Measurements from ENCODE around the gene HADHA. TPM values are rescaled to one million over a fixed set of nuclear protein-coding genes. Genes with fewer than 3 reads are reported as not detected.

The HADHA gene
- polyA plus RNA-seq, 1 donor from 2014 or later, result 40.0 TPM

- H3K79me2 ChIP-seq (replicated peaks; ENCODE audit: insufficient read depth, low read length), result peaks cover 10% of the 10 kb centered on the region
- no peaks in the 10 kb centered on the region for H3F3A ChIP-seq (ENCODE audit: insufficient read depth, low read length, poor library complexity, severe bottlenecking)
- TF ChIP-seq POLR2AphosphoS5 (IDR thresholded peaks at IDR 0.05) (no peak), MXI1 (conservative IDR thresholded peaks at IDR 0.05; ENCODE audit: poor library complexity, severe bottlenecking) (no peak), TAF1 (IDR thresholded peaks at IDR 0.05; ENCODE audit: low read depth) (no peak), RAD21 (conservative IDR thresholded peaks at IDR 0.05) (no peak)
- no peak overlapping the region for H3K4me2 ChIP-seq (ENCODE audit: low read length)
- H3K9ac ChIP-seq (ENCODE audit: low read length), result no peak overlapping the region
- H4K20me1 ChIP-seq (ENCODE audit: insufficient read depth), result no peaks in the 10 kb centered on the region
- H3K36me3 ChIP-seq (ENCODE audit: insufficient read depth, low read length), result peaks cover 4% of the 10 kb centered on the region
- no peaks in the 10 kb centered on the region for H3K27me3 ChIP-seq (ENCODE audit: insufficient read depth, low read depth, low read length)
- no peak overlapping the region for H2AFZ ChIP-seq (ENCODE audit: low read depth, low read length)
- H3K9me3 ChIP-seq (ENCODE audit: low read length), result no peaks in the 10 kb centered on the region
- no peak overlapping the region for H3K4me3 ChIP-seq (ENCODE audit: low read length)
- no peak overlapping the region for H3K27ac ChIP-seq (ENCODE audit: low read length)
- no peaks in the 10 kb centered on the region for H3K9me2 ChIP-seq (ENCODE audit: insufficient read depth, low read length)
These were observed 11.4 kb upstream of the HADHA start for GRCh38 chr2:26255759-26256384.

GRCh38 chr2:26251893-26252292, 7.5 kb upstream of the HADHA start:
- Histone ChIP-seq H3K27me3 (ENCODE audit: insufficient read depth, low read depth, low read length) (no peaks in the 10 kb centered on the region), H3K79me2 (replicated peaks; ENCODE audit: insufficient read depth, low read length) (peaks cover 39% of the 10 kb centered on the region), H3K9me2 (ENCODE audit: insufficient read depth, low read length) (no peaks in the 10 kb centered on the region), H3K36me3 (ENCODE audit: insufficient read depth, low read length) (no peaks in the 10 kb centered on the region), H3K9ac (ENCODE audit: low read length) (no peak overlapping the region), H3K9me3 (ENCODE audit: low read length) (no peaks in the 10 kb centered on the region), H3K27ac (ENCODE audit: low read length) (no peak overlapping the region), H3K4me3 (ENCODE audit: low read length) (no peak overlapping the region), H3F3A (ENCODE audit: insufficient read depth, low read length, poor library complexity, severe bottlenecking) (no peaks in the 10 kb centered on the region), H3K4me2 (ENCODE audit: low read length) (no peak overlapping the region), H2AFZ (ENCODE audit: low read depth, low read length) (no peak overlapping the region), H4K20me1 (ENCODE audit: insufficient read depth) (no peaks in the 10 kb centered on the region)
- TF ChIP-seq CTCF (IDR thresholded peaks at IDR 0.05; ENCODE audit: poor library complexity, severe bottlenecking), result no peak
- TF ChIP-seq SMC3 (conservative IDR thresholded peaks at IDR 0.05; ENCODE audit: poor library complexity), result no peak
- TF ChIP-seq EZH2 (IDR thresholded peaks at IDR 0.05; ENCODE audit: borderline replicate concordance, insufficient read depth, low read length, poor library complexity, severe bottlenecking), result no peak
- TF ChIP-seq POLR2AphosphoS5 (IDR thresholded peaks at IDR 0.05), result no peak
- no peak for TF ChIP-seq REST (IDR thresholded peaks at IDR 0.05; ENCODE audit: borderline replicate concordance)
- TF ChIP-seq MXI1 (conservative IDR thresholded peaks at IDR 0.05; ENCODE audit: poor library complexity, severe bottlenecking), result no peak
- TF ChIP-seq EP300 (conservative IDR thresholded peaks at IDR 0.05; ENCODE audit: poor library complexity, severe bottlenecking), result no peak
- no peak for TF ChIP-seq RAD21 (conservative IDR thresholded peaks at IDR 0.05)
- no peak for TF ChIP-seq TAF1 (IDR thresholded peaks at IDR 0.05; ENCODE audit: low read depth)

Measured in neural cell (in vitro differentiated cells).